SK-N-DZ (cell line): ENCODE measurements around the gene IGHMBP2.

Experiments used
- DNase-seq: peaks from one replicate; pipeline ENCODE4 v3.0.0-alpha.2; 2015; ENCODE audit warnings: low spot score

Gene IGHMBP2

DNA sequence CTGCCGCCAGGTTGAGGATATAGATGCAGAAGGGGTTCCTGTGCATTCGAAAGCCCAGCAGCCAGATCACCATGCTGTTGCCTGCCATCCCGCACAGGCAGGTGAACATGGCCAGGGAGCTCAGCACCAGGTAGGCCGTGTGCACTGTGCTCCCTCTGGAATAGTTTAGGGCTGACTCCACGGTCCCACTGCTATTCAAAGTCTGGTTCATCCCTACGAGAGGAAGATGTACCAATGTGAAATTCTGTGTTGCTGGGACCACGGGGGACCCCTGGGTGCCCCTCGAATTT, 77.0 kb downstream of the IGHMBP2 start, which contains the start of gene MRGPRD:
Gene MRGPRD, minus strand, starts transcription at position 211 of the 290 bp plus-strand sequence. Its CDS starts 0 bp downstream, at position 211.
- DNase-seq = no peak

GRCh38 chr11:68982134-68982533, 78.4 kb downstream of the IGHMBP2 start:
- no peak for DNase-seq

GRCh38 chr11:68983801-68984200, 80.1 kb downstream of the IGHMBP2 start:
- no peak for DNase-seq

DNA sequence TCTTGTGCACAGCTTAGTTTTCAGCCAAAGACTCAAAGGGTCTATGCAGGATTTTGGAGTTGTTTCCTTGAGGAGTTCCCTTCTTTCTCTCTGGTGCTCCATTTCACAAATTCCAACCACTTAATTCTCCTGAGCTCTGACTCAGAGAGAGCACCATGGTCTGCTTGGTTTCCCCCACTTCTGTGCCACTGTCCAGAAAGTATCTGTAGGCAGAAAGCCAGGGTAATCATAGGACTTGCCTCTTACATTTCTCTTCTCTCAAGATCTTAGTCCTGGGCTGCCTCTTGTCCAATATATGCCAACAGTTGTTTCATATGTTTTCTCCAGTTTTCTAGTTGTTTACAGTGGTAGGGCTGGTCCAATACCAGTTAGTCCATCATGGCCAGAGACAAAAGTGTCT, 83.5 kb downstream of the IGHMBP2 start:
- DNase-seq = no peak

GRCh38 chr11:68988491-68988890, 84.8 kb downstream of the IGHMBP2 start:
- no peak for DNase-seq
